Measurements from ENCODE around the gene TRIO.
A peak's percentile ranks its signal among the peaks of the same experiment; 100 is the strongest.

TRIO gene

DNA sequence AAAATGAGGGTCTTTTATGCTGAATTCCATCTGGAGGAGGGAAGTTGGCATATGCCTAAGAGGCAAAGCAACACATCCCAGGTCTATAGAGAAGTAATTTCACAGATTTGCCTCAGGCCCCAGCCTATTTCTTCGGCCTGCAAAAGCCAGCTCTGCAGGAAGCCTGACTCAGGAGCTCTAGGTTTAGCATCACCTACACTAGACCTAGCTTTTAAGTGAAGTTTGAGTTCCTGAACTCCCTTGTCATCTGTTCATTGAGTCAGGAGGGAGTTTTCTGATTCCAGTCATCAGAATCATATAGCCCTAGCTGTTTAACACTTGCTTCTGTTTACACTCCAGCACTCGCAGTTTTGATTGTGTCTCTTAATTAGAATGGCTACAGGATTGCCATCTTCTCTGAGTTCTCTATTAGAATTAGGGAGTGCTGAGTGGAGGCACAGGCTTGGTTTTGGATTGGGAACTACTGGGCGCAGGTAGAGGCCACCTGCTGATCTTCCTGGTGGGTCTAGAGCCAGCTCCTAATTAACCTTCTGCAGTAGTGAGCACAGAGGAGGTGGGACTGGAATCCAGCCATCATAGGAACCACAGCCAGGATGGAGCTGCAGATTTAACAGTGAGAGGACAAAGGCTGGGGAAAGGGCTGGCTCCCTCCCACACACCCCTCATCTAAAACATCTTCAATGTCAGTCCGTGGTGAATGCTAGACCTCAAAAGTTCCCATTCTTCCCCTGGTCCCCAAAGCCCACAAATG lies 179.5 kb downstream of the TRIO start:
- Histone ChIP-seq H3K9me3 (ENCODE audit: control insufficient read depth, insufficient read depth, low read depth, low read length) (no peaks in the 10 kb centered on the region), H3K27ac (ENCODE audit: extremely low read depth, low read depth, low read length) (no peak overlapping the region), H3K36me3 (ENCODE audit: control insufficient read depth in 2 of 2, insufficient read depth in 1 of 2, low read length in 2 of 2) (peaks cover 28 to 32% of the 10 kb centered on the region in 2 experiments), H3K4me1 (ENCODE audit: control insufficient read depth, insufficient read depth, low read length) (no peaks in the 10 kb centered on the region), H3K4me3 (ENCODE audit: low read depth, low read length) (no peak overlapping the region)
- TF ChIP-seq ZNF221 (tag by site-specific recombination; IDR thresholded peaks at IDR 0.05; ENCODE audit: borderline replicate concordance) (no peak), GLIS1 (tag by site-specific recombination; IDR thresholded peaks at IDR 0.05) (peak; percentile 68)
- POLR2A ChIA-PET, result no interaction called here
- CTCF ChIA-PET, result interaction anchor here (0.8 to 2.3 kb wide), 2 partner anchors 29 to 335 kb away, joined by 6 to 8 read pairs; no protein-coding TSS in a partner anchor

DNA sequence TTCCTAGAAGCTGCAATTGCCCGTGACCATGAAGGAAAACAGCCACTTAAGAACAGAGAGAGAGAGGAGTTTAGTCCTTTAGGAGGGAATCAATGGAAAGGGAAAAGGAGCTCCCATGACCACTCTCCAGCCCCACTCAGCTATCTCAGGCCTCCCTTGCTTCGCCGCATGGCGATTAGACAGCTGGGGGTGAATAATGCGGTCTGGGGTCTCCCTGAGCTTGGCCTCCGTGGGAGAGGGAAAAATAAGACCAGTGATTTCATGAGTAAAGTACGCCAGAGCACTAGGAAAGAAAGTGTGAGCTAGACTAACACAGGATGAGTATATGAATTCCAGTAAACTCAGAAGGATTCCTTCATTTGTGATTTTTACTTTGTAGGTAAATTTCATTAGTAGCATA lies 180.3 kb downstream of the TRIO start:
- CTCF ChIA-PET, result interaction anchor here (1.0 to 2.3 kb wide), 3 partner anchors 13 to 347 kb away, joined by 3 to 8 read pairs (median 5); no protein-coding TSS in a partner anchor
- POLR2A ChIA-PET, result no interaction called here
- peaks cover 19 to 36% of the 10 kb centered on the region in 2 experiments for H3K36me3 ChIP-seq (ENCODE audit: control insufficient read depth in 2 of 2, insufficient read depth in 1 of 2, low read length in 2 of 2)

More for the DNA sequence above, 180.3 kb downstream of the TRIO start:
- TF ChIP-seq ZNF24 (tag by site-specific recombination; IDR thresholded peaks at IDR 0.05) (no peak), ZNF223 (tag by site-specific recombination; IDR thresholded peaks at IDR 0.05) (no peak), ZNF133 (tag by site-specific recombination; IDR thresholded peaks at IDR 0.05) (no peak), TRIM28 (IDR thresholded peaks at IDR 0.05; ENCODE audit: borderline replicate concordance, low read length) (no peak), ZXDB (tag by site-specific recombination; IDR thresholded peaks at IDR 0.05) (no peak), ZBTB7A (tag by site-specific recombination; IDR thresholded peaks at IDR 0.05; ENCODE audit: low read depth) (no peak), ZNF677 (tag by site-specific recombination; IDR thresholded peaks at IDR 0.05) (no peak), ZNF600 (tag by site-specific recombination; IDR thresholded peaks at IDR 0.05) (no peak), GLIS2 (tag by site-specific recombination; IDR thresholded peaks at IDR 0.05) (no peak)
- TF ChIP-seq, protein P1, sequence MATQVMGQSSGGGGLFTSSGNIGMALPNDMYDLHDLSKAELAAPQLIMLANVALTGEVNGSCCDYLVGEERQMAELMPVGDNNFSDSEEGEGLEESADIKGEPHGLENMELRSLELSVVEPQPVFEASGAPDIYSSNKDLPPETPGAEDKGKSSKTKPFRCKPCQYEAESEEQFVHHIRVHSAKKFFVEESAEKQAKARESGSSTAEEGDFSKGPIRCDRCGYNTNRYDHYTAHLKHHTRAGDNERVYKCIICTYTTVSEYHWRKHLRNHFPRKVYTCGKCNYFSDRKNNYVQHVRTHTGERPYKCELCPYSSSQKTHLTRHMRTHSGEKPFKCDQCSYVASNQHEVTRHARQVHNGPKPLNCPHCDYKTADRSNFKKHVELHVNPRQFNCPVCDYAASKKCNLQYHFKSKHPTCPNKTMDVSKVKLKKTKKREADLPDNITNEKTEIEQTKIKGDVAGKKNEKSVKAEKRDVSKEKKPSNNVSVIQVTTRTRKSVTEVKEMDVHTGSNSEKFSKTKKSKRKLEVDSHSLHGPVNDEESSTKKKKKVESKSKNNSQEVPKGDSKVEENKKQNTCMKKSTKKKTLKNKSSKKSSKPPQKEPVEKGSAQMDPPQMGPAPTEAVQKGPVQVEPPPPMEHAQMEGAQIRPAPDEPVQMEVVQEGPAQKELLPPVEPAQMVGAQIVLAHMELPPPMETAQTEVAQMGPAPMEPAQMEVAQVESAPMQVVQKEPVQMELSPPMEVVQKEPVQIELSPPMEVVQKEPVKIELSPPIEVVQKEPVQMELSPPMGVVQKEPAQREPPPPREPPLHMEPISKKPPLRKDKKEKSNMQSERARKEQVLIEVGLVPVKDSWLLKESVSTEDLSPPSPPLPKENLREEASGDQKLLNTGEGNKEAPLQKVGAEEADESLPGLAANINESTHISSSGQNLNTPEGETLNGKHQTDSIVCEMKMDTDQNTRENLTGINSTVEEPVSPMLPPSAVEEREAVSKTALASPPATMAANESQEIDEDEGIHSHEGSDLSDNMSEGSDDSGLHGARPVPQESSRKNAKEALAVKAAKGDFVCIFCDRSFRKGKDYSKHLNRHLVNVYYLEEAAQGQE (tag by site-specific recombination; IDR thresholded peaks at IDR 0.05), result no peak
- TF ChIP-seq, protein P2, sequence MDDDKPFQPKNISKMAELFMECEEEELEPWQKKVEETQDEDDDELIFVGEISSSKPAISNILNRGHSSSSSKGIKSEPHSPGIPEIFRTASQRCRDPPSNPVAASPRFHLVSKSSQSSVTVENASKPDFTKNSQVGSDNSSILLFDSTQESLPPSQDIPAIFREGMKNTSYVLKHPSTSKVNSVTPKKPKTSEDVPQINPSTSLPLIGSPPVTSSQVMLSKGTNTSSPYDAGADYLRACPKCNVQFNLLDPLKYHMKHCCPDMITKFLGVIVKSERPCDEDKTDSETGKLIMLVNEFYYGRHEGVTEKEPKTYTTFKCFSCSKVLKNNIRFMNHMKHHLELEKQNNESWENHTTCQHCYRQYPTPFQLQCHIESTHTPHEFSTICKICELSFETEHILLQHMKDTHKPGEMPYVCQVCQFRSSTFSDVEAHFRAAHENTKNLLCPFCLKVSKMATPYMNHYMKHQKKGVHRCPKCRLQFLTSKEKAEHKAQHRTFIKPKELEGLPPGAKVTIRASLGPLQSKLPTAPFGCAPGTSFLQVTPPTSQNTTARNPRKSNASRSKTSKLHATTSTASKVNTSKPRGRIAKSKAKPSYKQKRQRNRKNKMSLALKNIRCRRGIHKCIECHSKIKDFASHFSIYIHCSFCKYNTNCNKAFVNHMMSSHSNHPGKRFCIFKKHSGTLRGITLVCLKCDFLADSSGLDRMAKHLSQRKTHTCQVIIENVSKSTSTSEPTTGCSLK (tag by site-specific recombination; IDR thresholded peaks at IDR 0.05), result no peak
- TF ChIP-seq, protein P3, sequence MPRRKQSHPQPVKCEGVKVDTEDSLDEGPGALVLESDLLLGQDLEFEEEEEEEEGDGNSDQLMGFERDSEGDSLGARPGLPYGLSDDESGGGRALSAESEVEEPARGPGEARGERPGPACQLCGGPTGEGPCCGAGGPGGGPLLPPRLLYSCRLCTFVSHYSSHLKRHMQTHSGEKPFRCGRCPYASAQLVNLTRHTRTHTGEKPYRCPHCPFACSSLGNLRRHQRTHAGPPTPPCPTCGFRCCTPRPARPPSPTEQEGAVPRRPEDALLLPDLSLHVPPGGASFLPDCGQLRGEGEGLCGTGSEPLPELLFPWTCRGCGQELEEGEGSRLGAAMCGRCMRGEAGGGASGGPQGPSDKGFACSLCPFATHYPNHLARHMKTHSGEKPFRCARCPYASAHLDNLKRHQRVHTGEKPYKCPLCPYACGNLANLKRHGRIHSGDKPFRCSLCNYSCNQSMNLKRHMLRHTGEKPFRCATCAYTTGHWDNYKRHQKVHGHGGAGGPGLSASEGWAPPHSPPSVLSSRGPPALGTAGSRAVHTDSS (tag by site-specific recombination; IDR thresholded peaks at IDR 0.05), result no peak
- TF ChIP-seq, protein P4, sequence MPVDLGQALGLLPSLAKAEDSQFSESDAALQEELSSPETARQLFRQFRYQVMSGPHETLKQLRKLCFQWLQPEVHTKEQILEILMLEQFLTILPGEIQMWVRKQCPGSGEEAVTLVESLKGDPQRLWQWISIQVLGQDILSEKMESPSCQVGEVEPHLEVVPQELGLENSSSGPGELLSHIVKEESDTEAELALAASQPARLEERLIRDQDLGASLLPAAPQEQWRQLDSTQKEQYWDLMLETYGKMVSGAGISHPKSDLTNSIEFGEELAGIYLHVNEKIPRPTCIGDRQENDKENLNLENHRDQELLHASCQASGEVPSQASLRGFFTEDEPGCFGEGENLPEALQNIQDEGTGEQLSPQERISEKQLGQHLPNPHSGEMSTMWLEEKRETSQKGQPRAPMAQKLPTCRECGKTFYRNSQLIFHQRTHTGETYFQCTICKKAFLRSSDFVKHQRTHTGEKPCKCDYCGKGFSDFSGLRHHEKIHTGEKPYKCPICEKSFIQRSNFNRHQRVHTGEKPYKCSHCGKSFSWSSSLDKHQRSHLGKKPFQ (tag by site-specific recombination; IDR thresholded peaks at IDR 0.05), result no peak
- Histone ChIP-seq H3K27ac (ENCODE audit: extremely low read depth, low read depth, low read length) (no peak overlapping the region), H3K4me3 (ENCODE audit: low read depth, low read length) (no peak overlapping the region), H3K9me3 (ENCODE audit: control insufficient read depth, insufficient read depth, low read depth, low read length) (no peaks in the 10 kb centered on the region), H3K4me1 (ENCODE audit: control insufficient read depth, insufficient read depth, low read length) (no peaks in the 10 kb centered on the region)
